ENCODE measurements around the gene AFG1L.
"Not testable (repeated sequence)": the region's sequence is repeated elsewhere in the genome, so short reads cannot be mapped to it uniquely, and the experiment has no call there.

Gene AFG1L

DNA sequence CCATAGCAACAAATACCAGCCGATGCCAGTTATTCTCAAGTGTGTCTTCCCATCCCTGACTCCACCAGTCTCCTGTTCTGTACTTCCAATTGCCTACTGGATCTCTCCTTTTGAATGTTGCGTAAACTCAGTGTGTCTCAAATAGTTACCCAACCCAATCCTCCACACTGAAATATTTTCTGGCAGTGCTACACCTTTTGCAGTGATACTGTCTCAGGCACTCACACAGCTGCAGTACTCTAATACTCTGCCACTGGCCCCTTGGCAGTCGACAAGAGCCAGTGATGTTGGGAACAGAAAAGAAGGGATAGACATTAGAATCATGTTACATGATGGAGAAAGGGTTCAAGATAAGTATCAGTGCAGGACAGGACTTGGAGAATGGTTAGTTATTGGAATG lies 234.0 kb downstream of the AFG1L start:
- DNase-seq = no peak

DNA sequence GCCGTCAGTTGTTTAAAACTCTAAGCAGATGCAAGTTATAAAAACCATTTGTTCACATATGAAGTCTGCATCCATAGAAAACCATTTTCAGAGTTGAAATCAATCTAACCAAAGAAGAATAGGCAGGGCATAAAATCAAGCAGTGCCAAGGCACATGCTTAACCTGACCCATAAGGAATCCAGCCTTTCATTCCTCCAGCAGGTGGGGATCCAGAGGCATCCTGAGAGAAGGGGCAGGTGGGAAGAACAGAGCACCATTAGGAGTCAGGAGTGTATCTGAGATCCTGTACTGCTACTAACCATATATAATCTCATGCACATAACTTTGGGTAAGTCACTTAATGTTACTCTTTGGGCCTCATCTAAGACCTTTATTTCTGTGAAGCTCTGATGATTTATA lies 236.5 kb downstream of the AFG1L start:
- peak; percentile 5 for DNase-seq

GRCh38 chr6:108535114-108535742 lies 240.4 kb downstream of the AFG1L start:
- no peak for DNase-seq

DNA sequence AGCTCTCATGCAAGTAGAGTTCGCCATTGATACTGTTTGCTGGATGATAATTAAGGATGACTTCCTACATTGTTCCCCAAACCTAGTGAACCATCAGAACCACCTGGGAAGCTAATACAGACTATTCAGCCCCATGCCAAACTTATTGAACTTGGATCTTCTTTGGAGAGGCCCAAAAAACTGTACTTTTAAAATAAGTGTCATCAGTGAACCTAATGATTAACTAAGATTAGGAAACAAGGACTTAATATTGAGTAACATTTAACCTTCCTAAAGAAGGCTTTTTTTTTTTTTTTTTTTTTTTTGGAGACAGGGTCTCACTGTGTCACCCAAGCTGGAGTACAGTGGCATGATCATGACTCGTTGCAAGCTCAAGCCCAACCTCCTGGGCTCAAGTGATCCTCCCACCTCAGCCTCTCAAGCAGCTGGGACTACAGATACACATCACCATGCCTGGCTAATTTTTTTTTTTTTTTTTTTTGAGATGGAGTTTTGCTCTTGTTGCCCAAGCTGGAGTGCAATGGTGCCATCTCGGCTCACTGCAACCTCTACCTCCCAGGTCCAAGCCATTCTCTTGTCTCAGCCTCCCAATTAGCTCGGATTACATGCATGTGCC lies 241.2 kb downstream of the AFG1L start:
- not testable (repeated sequence) for DNase-seq

GRCh38 chr6:108541843-108542759 lies 247.2 kb downstream of the AFG1L start:
- DNase-seq = peak; percentile 85

DNA sequence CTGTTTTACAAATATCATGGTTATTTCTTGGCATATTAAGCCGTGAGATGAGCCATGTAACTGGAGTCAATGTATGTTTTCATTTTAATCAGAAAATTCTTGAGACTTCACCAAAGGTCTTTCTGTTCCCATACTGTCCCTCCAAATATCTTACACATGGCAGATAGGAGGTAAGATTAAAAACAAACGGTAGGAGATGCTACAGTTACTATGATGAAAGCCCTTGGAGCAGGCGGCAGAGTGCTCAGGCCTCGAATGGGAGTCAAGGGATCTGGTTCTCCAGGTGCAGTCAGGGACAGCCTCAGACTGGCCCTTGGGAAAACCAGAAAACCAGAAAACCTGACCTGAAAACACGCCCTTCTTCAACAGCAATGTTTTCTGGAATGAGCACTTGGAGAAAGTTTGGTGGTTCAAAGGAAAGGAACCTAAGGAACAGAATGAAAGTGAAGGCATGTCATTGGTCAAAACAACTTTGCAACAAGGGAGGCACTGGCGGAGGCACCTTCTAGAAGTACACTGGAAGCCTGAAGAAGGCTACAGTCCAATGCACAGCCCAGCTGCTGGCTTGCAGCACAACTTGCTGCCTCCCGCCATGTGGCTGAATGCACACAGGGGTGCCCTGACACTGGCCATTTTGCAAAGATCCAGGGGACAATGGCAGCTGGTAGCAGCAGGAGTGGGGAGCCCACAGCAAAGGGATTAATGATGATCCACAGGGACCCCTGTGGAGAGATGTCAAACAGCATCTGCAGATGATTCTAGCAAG lies 248.5 kb downstream of the AFG1L start:
- no peak for DNase-seq

DNA sequence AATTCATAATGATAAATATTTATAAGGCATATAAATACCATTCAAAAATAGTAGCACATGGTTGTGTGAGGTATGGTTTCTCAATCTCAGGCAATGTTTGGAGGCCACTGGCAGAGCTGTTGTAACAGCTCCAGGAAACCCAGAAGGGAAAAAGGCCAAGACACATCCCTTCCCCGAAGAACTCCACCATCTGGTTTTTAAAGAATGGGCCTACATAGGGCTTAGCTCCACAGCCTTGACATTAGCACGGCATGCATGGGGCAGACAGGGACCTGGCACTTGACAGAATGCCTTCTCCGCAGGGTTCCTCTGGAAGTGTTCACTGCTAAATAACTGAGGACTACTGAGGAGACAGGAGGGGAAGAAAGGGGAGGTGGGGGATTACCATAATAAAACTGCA lies 249.8 kb downstream of the AFG1L start:
- DNase-seq = no peak

DNA sequence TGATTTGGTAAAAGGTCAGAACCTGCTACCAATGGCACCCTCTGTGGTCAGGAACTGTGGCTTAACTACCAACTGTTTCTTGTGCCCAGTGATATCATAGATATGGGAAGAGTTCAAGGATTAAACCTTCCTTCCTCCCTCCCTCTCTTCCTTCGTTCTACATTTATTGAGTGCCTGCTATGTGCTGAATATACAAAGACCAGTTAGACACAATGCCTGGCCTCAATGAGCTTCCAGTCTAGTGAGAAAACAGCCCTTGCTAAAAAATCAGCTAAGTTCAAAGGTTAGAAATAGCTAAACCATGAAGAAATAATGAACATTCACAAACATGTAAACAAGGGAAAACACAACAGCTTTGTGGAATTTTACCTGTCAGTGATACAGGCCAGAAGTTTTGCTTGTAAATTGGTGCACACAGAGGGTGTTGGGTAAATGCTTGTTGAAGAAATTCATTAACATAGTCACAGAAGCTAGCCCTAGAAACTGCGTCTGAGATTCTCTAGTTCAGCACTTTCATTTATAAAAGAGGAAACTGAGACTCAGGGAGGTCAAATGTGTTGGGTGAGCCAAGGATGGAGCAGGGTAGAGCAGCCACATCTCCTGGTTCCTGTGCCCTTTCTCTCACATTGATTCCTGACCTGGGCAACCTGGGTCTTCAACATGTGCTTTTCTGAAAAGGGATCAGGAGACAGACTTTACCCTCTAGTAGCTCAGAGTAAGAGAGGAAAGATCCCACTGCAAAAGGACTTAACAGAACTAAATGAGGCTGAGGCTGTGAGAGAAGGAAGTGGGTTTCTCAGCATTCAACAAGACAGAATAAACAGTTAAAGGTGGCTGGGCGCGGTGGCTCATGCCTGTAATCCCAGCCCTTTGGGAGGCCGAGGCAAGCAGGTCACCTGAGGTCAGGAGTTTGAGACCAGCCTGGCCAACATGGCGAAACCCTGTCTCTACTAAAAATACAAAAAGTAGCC lies 251.5 kb downstream of the AFG1L start:
- no peak for DNase-seq

GRCh38 chr6:108549241-108549640 lies 254.4 kb downstream of the AFG1L start:
- no peak for DNase-seq

GRCh38 chr6:108549741-108550140 lies 254.9 kb downstream of the AFG1L start:
- DNase-seq = no peak

- DNase-seq = no peak
Observed at GRCh38 chr6:108550256-108550655, 255.4 kb downstream of the AFG1L start.

- no peak for DNase-seq
Observed at GRCh38 chr6:108555399-108556052, 260.7 kb downstream of the AFG1L start.

DNA sequence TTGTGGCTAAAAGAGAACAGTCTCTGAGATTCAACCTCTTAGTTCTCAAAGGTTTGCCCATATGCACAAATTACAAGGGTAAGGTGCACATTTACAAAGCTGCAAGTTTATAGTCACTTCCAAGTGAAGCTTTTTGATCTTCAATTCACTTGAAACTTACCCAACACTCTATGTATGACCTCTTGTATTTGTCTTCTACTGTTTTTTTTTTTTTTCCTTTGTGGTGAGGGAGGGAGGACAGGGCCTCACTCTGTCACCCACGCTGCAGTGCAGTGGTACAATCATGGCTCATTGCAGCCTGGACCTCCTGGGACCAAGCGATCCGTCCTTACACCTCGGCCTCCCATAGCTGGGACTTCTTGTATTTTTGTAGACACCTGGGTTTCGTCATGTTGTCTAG lies 261.4 kb downstream of the AFG1L start:
- no peak for DNase-seq

- DNase-seq = no peak
Observed at GRCh38 chr6:108556866-108557493, 262.1 kb downstream of the AFG1L start.

DNA sequence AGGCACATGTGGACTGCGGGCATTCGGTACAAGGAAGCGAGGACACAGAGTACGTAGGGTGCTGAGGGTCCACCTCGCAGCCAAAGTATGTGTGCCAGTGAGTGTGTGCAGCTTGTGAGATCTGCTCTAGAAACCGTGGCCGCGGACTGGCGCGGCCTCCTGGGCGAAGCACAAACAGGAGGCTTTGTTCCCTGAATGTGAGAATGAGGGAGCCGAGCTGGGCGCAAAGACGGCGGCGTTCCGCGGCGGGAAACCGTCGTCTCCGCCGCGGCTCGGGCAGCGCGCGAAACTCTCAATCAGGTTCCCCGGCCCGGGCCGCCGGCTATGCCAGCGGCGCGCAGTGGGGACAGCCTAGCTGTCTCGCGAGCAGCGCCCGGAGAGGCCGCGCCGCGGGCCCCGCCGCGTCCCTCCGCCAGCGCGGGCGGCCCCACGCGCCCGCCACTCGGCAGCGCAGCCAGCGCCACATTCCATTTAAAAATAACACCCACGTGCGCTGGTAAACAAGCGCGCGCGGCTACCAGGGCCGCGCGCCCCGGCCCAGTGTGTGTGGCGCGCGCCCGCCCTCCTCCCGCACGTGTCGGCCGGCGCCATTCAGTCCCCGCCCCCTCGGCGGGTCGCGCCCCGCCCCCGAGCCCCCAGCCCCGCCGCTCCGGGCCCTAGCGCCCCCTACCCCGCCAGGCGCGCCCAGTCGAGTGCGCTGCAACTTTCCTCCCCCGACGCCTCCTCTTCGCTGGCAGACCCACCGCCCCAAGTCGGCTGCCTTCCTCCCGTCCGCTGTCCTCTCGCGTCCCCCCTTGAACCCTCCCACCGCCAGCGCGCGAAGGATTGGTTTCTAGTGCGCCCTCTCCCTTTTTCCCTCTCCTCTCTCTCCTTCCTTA lies 262.9 kb downstream of the AFG1L start:
- peak; percentile 88 for DNase-seq

GRCh38 chr6:108558372-108559096 lies 263.7 kb downstream of the AFG1L start:
- peak; percentile 98 for DNase-seq

GRCh38 chr6:108559097-108559883 lies 264.4 kb downstream of the AFG1L start:
- DNase-seq = peak; percentile 92

GRCh38 chr6:108559884-108560462 lies 265.1 kb downstream of the AFG1L start:
- DNase-seq = peak; percentile 86

All from NCI-H2171 treated with DMSO at 0.1 percent for 48 hours (cell line).